GM12878 (cell line): ENCODE results near the gene GALNT12. TPM values are rescaled to one million over a fixed set of nuclear protein-coding genes. Genes with fewer than 3 reads are reported as not detected.

Experiments
- ATAC-seq: fragments of 200-7000 bp; cut with Tn5 transposase; 3 replicates; pipeline ENCODE4 v1.9.1; 2020; ENCODE audit warnings: mild to moderate bottlenecking, moderate library complexity
- BruUV-seq: library from RNA; stranded (reverse); fragments of 400-500 nt; replicated peaks from 2 replicates; lab custom pipeline; 2021; lab: Mats Ljungman, UMichigan
- CTCF ChIA-PET: fragments of 300-600 bp; sonication (Branson Sonifier 250); formaldehyde crosslinking; extraction: SDS; loops from one replicate; lab custom pipeline; 2021; ENCODE audit warnings: inconsistent platforms; lab: Yijun Ruan, JAX
- POLR2A ChIA-PET: fragments of 350-600 bp; formaldehyde crosslinking; extraction: SDS; loops from one replicate; lab custom pipeline; 2021; ENCODE audit warnings: inconsistent platforms; lab: Charles Lee
- RAD21 ChIA-PET: fragments of 300-600 bp; sonication (Branson Sonifier 250); formaldehyde crosslinking; loops from one replicate; lab custom pipeline; 2023; ENCODE audit warnings: antibody characterized with exemption; ENCODE audit not compliant: unreplicated experiment; lab: Charles Lee
- SMC1A ChIA-PET: fragments of 300-600 bp; sonication (Branson Sonifier 250); formaldehyde crosslinking; loops from one replicate; lab custom pipeline; 2023; ENCODE audit not compliant: unreplicated experiment, uncharacterized antibody; lab: Charles Lee
- DNase-seq: peaks from one replicate; pipeline ENCODE4 v3.0.0-alpha.2; 2011; ENCODE audit warnings: low read depth, low spot score
- FAIRE-seq: peaks from 3 replicates; lab custom pipeline; 2011; peaks lifted over from hg19 to GRCh38; lab: Jason Lieb, UNC
- H2AFZ ChIP-seq: 2 replicates; pipeline ENCODE4 v1.6.0; 2011; ENCODE audit warnings: low read depth, low read length, control low read depth; ENCODE audit not compliant: control insufficient read depth
- H3K27ac ChIP-seq: 2 replicates; pipeline ENCODE4 v1.5.1; 2011; ENCODE audit warnings: control low read depth; ENCODE audit not compliant: control insufficient read depth, insufficient read depth
- H3K27me3 ChIP-seq, 2 experiments: replicated peaks in 1 of 2; 2 replicates each; pipeline versions ENCODE4 v1.6.0 to v1.6.1; 2011; ENCODE audit warnings: low read length in 1 of 2; ENCODE audit not compliant: control insufficient read depth in 2 of 2, insufficient read depth in 2 of 2
- H3K36me3 ChIP-seq, 2 experiments: 2 replicates each; pipeline ENCODE4 v1.5.1; 2011; ENCODE audit warnings: low read length in 1 of 2; ENCODE audit not compliant: control insufficient read depth in 2 of 2, insufficient read depth in 2 of 2
- H3K4me1 ChIP-seq: 2 replicates; pipeline ENCODE4 v1.6.1; 2011; ENCODE audit warnings: mild to moderate bottlenecking, low read length, moderate library complexity, mixed read lengths; ENCODE audit not compliant: control insufficient read depth, insufficient read depth
- H3K4me2 ChIP-seq: 2 replicates; pipeline ENCODE4 v1.6.0; 2011; ENCODE audit warnings: control low read depth; ENCODE audit not compliant: control insufficient read depth, insufficient read depth
- H3K4me3 ChIP-seq: fragments of 200-600 bp; sonication (generic); 2 replicates; pipeline ENCODE4 v1.5.1; 2016
- H3K79me2 ChIP-seq: 2 replicates; pipeline ENCODE4 v1.6.0; 2011; ENCODE audit warnings: low read length; ENCODE audit not compliant: control insufficient read depth, insufficient read depth
- H3K9ac ChIP-seq: 2 replicates; pipeline ENCODE4 v1.8.0; 2011; ENCODE audit warnings: low read length, control low read depth, mixed read lengths; ENCODE audit not compliant: control insufficient read depth, insufficient read depth
- H3K9me3 ChIP-seq: replicated peaks from 3 replicates; pipeline ENCODE4 v1.5.1; 2011; ENCODE audit warnings: mild to moderate bottlenecking, low read length; ENCODE audit not compliant: control insufficient read depth, insufficient read depth
- H4K20me1 ChIP-seq: 2 replicates; pipeline ENCODE4 v1.6.0; 2011; ENCODE audit not compliant: control insufficient read depth, insufficient read depth
- CBFB ChIP-seq: IDR thresholded peaks from 2 replicates; pipeline ENCODE4 v1.6.1; 2016; ENCODE audit warnings: antibody characterized with exemption, low read depth
- PAX8 ChIP-seq: fragments of 450-650 bp; IDR thresholded peaks from 2 replicates; pipeline ENCODE4 v1.6.1; 2017; ENCODE audit warnings: mild to moderate bottlenecking, moderate library complexity
- POU2F2 ChIP-seq: IDR thresholded peaks from 3 replicates; pipeline ENCODE4 v1.6.1; 2011; ENCODE audit warnings: low read depth, mild to moderate bottlenecking, low read length, borderline replicate concordance
- SUZ12 ChIP-seq: fragments of 200-600 bp; sonication (generic); IDR thresholded peaks from one replicate; pipeline ENCODE4 v1.6.1; 2018; ENCODE audit warnings: antibody characterized with exemption, mild to moderate bottlenecking; ENCODE audit not compliant: unreplicated experiment
- ZNF24 ChIP-seq: fragments of 450-650 bp; IDR thresholded peaks from 2 replicates; pipeline ENCODE4 v1.6.1; 2017; ENCODE audit warnings: antibody characterized with exemption, mild to moderate bottlenecking
- WGBS: methylation state at CpG from one replicate; pipeline ENCODE4 v1.1.6; 2016; ENCODE audit warnings: low lambda C conversion rate; ENCODE audit not compliant: insufficient replicate concordance, insufficient coverage; ENCODE audit errors: missing lambda C conversion rate; 5-methylcytosine and 5-hydroxymethylcytosine counted together
- in situ Hi-C: fragments of 300-500 bp; cut with MboI; formaldehyde crosslinking; loops from 9 replicates; pipeline ENCODE4 v1.14.3; 2018; ENCODE audit warnings: mixed read lengths
- intact Hi-C: fragments of 100-400 bp; cut with micrococcal nuclease; formaldehyde crosslinking; loops from one replicate; pipeline ENCODE4 v1.14.2; 2022; ENCODE audit not compliant: unreplicated experiment
- polyA plus RNA-seq, 11 experiments: library from polyadenylated mRNA; depleted of rRNA in 4 of 11; unstranded in 6 of 11; stranded (reverse) in 5 of 11; fragments of >200 nt; fragmentation: Nextera tagmentation in 4 of 11; fragmentation: Illumina TruSeq in 1 of 11; extraction: Ambion mirVana in 4 of 11; extraction: Trizol in 1 of 11; gene quantifications; 1 replicate in 1 of 11; 2 replicates in 10 of 11; pipeline versions ENCODE4 v1.2.1 to v1.2.3, GENCODE V29; 2011 to 2016; ENCODE audit warnings: inconsistent platforms in 2 of 11, missing spikeins in 2 of 11, low read depth in 1 of 11
- total RNA-seq, 4 experiments: library from RNA; depleted of rRNA in 3 of 4; stranded (reverse); fragments of >200 nt in 3 of 4; fragmentation: Illumina TruSeq in 1 of 4; extraction: Trizol in 1 of 4; gene quantifications; 2 replicates each; pipeline versions ENCODE4 v1.2.1 to v1.2.3, GENCODE V29; 2013 to 2021
- TF ChIP-seq, protein P1 (sequence below): fragments of 450-650 bp; IDR thresholded peaks from 2 replicates; pipeline ENCODE4 v1.6.1; 2016; ENCODE audit warnings: mild to moderate bottlenecking
- TF ChIP-seq, protein P2 (sequence below): fragments of 450-650 bp; IDR thresholded peaks from 2 replicates; pipeline ENCODE4 v1.6.1; 2016; ENCODE audit warnings: mild to moderate bottlenecking
- TF ChIP-seq, protein P3 (sequence below): fragments of 450-650 bp; IDR thresholded peaks from 2 replicates; pipeline ENCODE4 v1.6.1; 2018; ENCODE audit warnings: mild to moderate bottlenecking, low read depth, moderate library complexity; ENCODE audit not compliant: partially characterized antibody
- TF ChIP-seq, protein P4 (sequence below): fragments of 450-650 bp; IDR thresholded peaks from 2 replicates; pipeline ENCODE4 v1.6.1; 2017; ENCODE audit warnings: borderline replicate concordance
- TF ChIP-seq, protein P5 (sequence below): IDR thresholded peaks from 2 replicates; pipeline ENCODE4 v1.6.1; 2012; ENCODE audit warnings: improper control_type of control experiment, low read depth, low read length; ENCODE audit not compliant: insufficient replicate concordance

GALNT12 gene
- total and polyA plus RNA-seq, 10 of the 15 experiments (the other 5 are each of a cell fraction or from before 2014, with no cell fraction given): 0.13 to 5.3 (median 3.2) TPM

DNA sequence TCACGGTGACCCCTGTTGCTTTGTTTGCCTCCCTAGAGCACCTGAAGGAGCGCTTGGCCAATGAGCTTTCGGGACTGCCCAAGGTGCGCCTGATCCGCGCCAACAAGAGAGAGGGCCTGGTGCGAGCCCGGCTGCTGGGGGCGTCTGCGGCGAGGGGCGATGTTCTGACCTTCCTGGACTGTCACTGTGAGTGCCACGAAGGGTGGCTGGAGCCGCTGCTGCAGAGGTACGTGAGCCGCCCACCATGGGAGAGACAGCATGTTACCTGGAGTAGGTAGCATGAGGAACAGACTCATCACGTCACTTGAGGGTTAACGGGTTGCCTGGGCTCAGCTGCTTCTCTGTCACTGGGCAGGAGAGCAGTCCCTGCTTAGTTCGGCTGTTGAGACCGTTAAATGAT is 19.2 kb downstream of the GALNT12 start:
- in situ Hi-C loops (no loop called here), intact Hi-C loops (no loop called here)
- BruUV-seq: no TSS peak
- Histone ChIP-seq H3K79me2 (no peaks in the 10 kb centered on the region), H3K4me3 (no peak overlapping the region), H3K27me3 (no peaks in the 10 kb centered on the region), H3K4me1 (no peaks in the 10 kb centered on the region), H4K20me1 (no peaks in the 10 kb centered on the region), H3K36me3 (no peaks in the 10 kb centered on the region), H3K4me2 (no peak overlapping the region), H2AFZ (no peak overlapping the region), H3K9ac (no peak overlapping the region), H3K9me3 (no peaks in the 10 kb centered on the region), H3K27ac (no peak overlapping the region)
- ATAC-seq (no peak), FAIRE-seq (no peak), DNase-seq (no peak)
- POLR2A ChIA-PET: no interaction called here
- WGBS: 73% methylated on average over 20 of the region's 20 CpGs
- CTCF ChIA-PET: no interaction called here
- RAD21 ChIA-PET: no interaction called here
- SMC1A ChIA-PET: no interaction called here
- TF ChIP-seq, protein P1, sequence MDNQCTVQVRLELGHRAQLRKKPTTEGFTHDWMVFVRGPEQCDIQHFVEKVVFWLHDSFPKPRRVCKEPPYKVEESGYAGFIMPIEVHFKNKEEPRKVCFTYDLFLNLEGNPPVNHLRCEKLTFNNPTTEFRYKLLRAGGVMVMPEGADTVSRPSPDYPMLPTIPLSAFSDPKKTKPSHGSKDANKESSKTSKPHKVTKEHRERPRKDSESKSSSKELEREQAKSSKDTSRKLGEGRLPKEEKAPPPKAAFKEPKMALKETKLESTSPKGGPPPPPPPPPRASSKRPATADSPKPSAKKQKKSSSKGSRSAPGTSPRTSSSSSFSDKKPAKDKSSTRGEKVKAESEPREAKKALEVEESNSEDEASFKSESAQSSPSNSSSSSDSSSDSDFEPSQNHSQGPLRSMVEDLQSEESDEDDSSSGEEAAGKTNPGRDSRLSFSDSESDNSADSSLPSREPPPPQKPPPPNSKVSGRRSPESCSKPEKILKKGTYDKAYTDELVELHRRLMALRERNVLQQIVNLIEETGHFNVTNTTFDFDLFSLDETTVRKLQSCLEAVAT: no peak
- TF ChIP-seq ZNF24 (no peak), CBFB (no peak), POU2F2 (no peak), PAX8 (no peak), SUZ12 (no peak)
- TF ChIP-seq, protein P2, sequence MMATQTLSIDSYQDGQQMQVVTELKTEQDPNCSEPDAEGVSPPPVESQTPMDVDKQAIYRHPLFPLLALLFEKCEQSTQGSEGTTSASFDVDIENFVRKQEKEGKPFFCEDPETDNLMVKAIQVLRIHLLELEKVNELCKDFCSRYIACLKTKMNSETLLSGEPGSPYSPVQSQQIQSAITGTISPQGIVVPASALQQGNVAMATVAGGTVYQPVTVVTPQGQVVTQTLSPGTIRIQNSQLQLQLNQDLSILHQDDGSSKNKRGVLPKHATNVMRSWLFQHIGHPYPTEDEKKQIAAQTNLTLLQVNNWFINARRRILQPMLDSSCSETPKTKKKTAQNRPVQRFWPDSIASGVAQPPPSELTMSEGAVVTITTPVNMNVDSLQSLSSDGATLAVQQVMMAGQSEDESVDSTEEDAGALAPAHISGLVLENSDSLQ: no peak
- TF ChIP-seq, protein P3, sequence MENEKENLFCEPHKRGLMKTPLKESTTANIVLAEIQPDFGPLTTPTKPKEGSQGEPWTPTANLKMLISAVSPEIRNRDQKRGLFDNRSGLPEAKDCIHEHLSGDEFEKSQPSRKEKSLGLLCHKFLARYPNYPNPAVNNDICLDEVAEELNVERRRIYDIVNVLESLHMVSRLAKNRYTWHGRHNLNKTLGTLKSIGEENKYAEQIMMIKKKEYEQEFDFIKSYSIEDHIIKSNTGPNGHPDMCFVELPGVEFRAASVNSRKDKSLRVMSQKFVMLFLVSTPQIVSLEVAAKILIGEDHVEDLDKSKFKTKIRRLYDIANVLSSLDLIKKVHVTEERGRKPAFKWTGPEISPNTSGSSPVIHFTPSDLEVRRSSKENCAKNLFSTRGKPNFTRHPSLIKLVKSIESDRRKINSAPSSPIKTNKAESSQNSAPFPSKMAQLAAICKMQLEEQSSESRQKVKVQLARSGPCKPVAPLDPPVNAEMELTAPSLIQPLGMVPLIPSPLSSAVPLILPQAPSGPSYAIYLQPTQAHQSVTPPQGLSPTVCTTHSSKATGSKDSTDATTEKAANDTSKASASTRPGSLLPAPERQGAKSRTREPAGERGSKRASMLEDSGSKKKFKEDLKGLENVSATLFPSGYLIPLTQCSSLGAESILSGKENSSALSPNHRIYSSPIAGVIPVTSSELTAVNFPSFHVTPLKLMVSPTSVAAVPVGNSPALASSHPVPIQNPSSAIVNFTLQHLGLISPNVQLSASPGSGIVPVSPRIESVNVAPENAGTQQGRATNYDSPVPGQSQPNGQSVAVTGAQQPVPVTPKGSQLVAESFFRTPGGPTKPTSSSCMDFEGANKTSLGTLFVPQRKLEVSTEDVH: no peak
- TF ChIP-seq, protein P4, sequence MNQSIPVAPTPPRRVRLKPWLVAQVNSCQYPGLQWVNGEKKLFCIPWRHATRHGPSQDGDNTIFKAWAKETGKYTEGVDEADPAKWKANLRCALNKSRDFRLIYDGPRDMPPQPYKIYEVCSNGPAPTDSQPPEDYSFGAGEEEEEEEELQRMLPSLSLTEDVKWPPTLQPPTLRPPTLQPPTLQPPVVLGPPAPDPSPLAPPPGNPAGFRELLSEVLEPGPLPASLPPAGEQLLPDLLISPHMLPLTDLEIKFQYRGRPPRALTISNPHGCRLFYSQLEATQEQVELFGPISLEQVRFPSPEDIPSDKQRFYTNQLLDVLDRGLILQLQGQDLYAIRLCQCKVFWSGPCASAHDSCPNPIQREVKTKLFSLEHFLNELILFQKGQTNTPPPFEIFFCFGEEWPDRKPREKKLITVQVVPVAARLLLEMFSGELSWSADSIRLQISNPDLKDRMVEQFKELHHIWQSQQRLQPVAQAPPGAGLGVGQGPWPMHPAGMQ: no peak
- TF ChIP-seq, protein P5, sequence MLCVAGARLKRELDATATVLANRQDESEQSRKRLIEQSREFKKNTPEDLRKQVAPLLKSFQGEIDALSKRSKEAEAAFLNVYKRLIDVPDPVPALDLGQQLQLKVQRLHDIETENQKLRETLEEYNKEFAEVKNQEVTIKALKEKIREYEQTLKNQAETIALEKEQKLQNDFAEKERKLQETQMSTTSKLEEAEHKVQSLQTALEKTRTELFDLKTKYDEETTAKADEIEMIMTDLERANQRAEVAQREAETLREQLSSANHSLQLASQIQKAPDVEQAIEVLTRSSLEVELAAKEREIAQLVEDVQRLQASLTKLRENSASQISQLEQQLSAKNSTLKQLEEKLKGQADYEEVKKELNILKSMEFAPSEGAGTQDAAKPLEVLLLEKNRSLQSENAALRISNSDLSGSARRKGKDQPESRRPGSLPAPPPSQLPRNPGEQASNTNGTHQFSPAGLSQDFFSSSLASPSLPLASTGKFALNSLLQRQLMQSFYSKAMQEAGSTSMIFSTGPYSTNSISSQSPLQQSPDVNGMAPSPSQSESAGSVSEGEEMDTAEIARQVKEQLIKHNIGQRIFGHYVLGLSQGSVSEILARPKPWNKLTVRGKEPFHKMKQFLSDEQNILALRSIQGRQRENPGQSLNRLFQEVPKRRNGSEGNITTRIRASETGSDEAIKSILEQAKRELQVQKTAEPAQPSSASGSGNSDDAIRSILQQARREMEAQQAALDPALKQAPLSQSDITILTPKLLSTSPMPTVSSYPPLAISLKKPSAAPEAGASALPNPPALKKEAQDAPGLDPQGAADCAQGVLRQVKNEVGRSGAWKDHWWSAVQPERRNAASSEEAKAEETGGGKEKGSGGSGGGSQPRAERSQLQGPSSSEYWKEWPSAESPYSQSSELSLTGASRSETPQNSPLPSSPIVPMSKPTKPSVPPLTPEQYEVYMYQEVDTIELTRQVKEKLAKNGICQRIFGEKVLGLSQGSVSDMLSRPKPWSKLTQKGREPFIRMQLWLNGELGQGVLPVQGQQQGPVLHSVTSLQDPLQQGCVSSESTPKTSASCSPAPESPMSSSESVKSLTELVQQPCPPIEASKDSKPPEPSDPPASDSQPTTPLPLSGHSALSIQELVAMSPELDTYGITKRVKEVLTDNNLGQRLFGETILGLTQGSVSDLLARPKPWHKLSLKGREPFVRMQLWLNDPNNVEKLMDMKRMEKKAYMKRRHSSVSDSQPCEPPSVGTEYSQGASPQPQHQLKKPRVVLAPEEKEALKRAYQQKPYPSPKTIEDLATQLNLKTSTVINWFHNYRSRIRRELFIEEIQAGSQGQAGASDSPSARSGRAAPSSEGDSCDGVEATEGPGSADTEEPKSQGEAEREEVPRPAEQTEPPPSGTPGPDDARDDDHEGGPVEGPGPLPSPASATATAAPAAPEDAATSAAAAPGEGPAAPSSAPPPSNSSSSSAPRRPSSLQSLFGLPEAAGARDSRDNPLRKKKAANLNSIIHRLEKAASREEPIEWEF: no peak
